Heart left ventricle (tissue), 13 donors: ENCODE data around the gene FLCN.
A peak's percentile ranks its signal among the peaks of the same experiment; 100 is the strongest.

Experiments used
- CTCF ChIP-seq, 12 donors: fragments of 200-600 bp; sonication (generic) in 4 of 12; IDR thresholded peaks; one replicate each; pipeline versions ENCODE4 v1.5.0 to v1.8.0; 2018 to 2022; ENCODE audit warnings: antibody characterized with exemption in 12 of 12, mild to moderate bottlenecking in 5 of 12
- POLR2A ChIP-seq, 2 donors: fragments of 450-650 bp; IDR thresholded peaks; one replicate each; pipeline ENCODE4 v1.6.1; 2017; ENCODE audit warnings: antibody characterized with exemption in 2 of 2, mild to moderate bottlenecking in 2 of 2, moderate library complexity in 2 of 2
- donor health status: ischemic (EF 13 %, LVEDD 7.1; RV severe dilation, severe dysfunction).
- donor health status: DM: no; HTN: yes; CAD: no.
- donor health status: DM: no; HTN: no; CAD: no.
- donor health status: ischemic (EF 25% LVEDD 6.9; RV normal size, moderate dysfunction).
- donor health status: ischemic (EF 25% LVEDD 5.7; RV mildly dilated, moderate dysfunction).
- donor health status: ischemic (EF 35%, LVEDD 5.7; RV mildly dilated, moderate dysfunction).
- donor health status: nonischemic (EF 11% LVEDD 7.7; RV severe dilation, severe dysfunction).
- donor health status: DM: yes; HTN: yes; CAD: no.
- donor health status: PGD.
- donor health status: ischemic (EF 29% LVEDD 5.4; RV normal size, mild dysfunction).
- donor health status: nonischemic (EF 23%, LVEDD 6.1; RV moderate dilation, normal function).

GRCh38 chr17:17191346-17191792, 45.6 kb downstream of the FLCN start:
- TF ChIP-seq POLR2A (IDR thresholded peaks at IDR 0.05) (peak in 1 of 2 donors; percentile 14), CTCF (IDR thresholded peaks at IDR 0.05) (no peak)
